NCI-H2029 (cell line): ENCODE data around the gene ANKIB1.
"Not testable (repeated sequence)": the region's sequence is repeated elsewhere in the genome, so short reads cannot be mapped to it uniquely, and the experiment has no call there.

Experiments
- DNase-seq: peaks from one replicate; lab custom pipeline; 2025; lab: John Stamatoyannopoulos, UW

The ANKIB1 gene

GRCh38 chr7:92245487-92246359, at the start of gene ANKIB1, which contains the start of gene KRIT1:
Gene ANKIB1 (plus strand): TSS chr7:92245974. CDS start chr7:92294979, 49,005 bp downstream.
Gene KRIT1 (minus strand): TSS chr7:92245914. CDS start chr7:92242135, 3,779 bp downstream.
- DNase-seq: peak; percentile 84

GRCh38 chr7:92200791-92201190, 45.0 kb upstream of the ANKIB1 start:
- DNase-seq: no peak

GRCh38 chr7:92205987-92206386, 39.8 kb upstream of the ANKIB1 start:
- DNase-seq: no peak

- no peak for DNase-seq
Measured at GRCh38 chr7:92206672-92207071, 39.1 kb upstream of the ANKIB1 start.

GRCh38 chr7:92221766-92222165, 24.0 kb upstream of the ANKIB1 start:
- DNase-seq: no peak

- no peak for DNase-seq
Measured at GRCh38 chr7:92226981-92227380, 18.8 kb upstream of the ANKIB1 start.

- no peak for DNase-seq
Measured at GRCh38 chr7:92228100-92228499, 17.7 kb upstream of the ANKIB1 start.

- DNase-seq: no peak
Measured at GRCh38 chr7:92228742-92229141, 17.0 kb upstream of the ANKIB1 start.

GRCh38 chr7:92230547-92230946, 15.2 kb upstream of the ANKIB1 start:
- no peak for DNase-seq

GRCh38 chr7:92242972-92243371, 2.8 kb upstream of the ANKIB1 start:
- DNase-seq: no peak

- no peak for DNase-seq
Measured at GRCh38 chr7:92244808-92245486, 827 bp upstream of the ANKIB1 start.

GRCh38 chr7:92246360-92247101, 757 bp downstream of the ANKIB1 start:
- no peak for DNase-seq

- no peak for DNase-seq
Measured at GRCh38 chr7:92250603-92251002, 4.8 kb downstream of the ANKIB1 start.

- DNase-seq: no peak
Measured at GRCh38 chr7:92251181-92251580, 5.4 kb downstream of the ANKIB1 start.

GRCh38 chr7:92253251-92253650, 7.5 kb downstream of the ANKIB1 start:
- DNase-seq: no peak

- not testable (repeated sequence) for DNase-seq
Measured at GRCh38 chr7:92254800-92255199, 9.0 kb downstream of the ANKIB1 start.

GRCh38 chr7:92255308-92255707, 9.5 kb downstream of the ANKIB1 start:
- DNase-seq: no peak

- DNase-seq: no peak
Measured at GRCh38 chr7:92259062-92259461, 13.3 kb downstream of the ANKIB1 start.

GRCh38 chr7:92259610-92260247, 14.0 kb downstream of the ANKIB1 start:
- DNase-seq: no peak

- DNase-seq: no peak
Measured at GRCh38 chr7:92260248-92260781, 14.5 kb downstream of the ANKIB1 start.

GRCh38 chr7:92266415-92267241, 20.9 kb downstream of the ANKIB1 start:
- DNase-seq: no peak
